ENCODE measurements around the gene USP22. TPM values are rescaled to one million over a fixed set of nuclear protein-coding genes. Genes with fewer than 3 reads are reported as not detected.

USP22 gene
- total RNA-seq, 1 donor from 2014 or later: 235 TPM

- TF ChIP-seq, protein P1, sequence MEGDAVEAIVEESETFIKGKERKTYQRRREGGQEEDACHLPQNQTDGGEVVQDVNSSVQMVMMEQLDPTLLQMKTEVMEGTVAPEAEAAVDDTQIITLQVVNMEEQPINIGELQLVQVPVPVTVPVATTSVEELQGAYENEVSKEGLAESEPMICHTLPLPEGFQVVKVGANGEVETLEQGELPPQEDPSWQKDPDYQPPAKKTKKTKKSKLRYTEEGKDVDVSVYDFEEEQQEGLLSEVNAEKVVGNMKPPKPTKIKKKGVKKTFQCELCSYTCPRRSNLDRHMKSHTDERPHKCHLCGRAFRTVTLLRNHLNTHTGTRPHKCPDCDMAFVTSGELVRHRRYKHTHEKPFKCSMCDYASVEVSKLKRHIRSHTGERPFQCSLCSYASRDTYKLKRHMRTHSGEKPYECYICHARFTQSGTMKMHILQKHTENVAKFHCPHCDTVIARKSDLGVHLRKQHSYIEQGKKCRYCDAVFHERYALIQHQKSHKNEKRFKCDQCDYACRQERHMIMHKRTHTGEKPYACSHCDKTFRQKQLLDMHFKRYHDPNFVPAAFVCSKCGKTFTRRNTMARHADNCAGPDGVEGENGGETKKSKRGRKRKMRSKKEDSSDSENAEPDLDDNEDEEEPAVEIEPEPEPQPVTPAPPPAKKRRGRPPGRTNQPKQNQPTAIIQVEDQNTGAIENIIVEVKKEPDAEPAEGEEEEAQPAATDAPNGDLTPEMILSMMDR (IDR thresholded peaks at IDR 0.05; ENCODE audit: insufficient read depth, low read length, poor library complexity, severe bottlenecking): no peak
- H3K27me3 ChIP-seq (ENCODE audit: control insufficient read depth, insufficient read depth, low read length): no peaks in the 10 kb centered on the region
- no peak overlapping the region for H3K4me3 ChIP-seq (ENCODE audit: low read depth, low read length)
- H3K36me3 ChIP-seq (ENCODE audit: control insufficient read depth, insufficient read depth, low read length): no peaks in the 10 kb centered on the region
- DNase-seq (ENCODE audit: low read depth): no peak
Observed at GRCh38 chr17:20988896-20989295, 53.9 kb downstream of the USP22 start.

DNA sequence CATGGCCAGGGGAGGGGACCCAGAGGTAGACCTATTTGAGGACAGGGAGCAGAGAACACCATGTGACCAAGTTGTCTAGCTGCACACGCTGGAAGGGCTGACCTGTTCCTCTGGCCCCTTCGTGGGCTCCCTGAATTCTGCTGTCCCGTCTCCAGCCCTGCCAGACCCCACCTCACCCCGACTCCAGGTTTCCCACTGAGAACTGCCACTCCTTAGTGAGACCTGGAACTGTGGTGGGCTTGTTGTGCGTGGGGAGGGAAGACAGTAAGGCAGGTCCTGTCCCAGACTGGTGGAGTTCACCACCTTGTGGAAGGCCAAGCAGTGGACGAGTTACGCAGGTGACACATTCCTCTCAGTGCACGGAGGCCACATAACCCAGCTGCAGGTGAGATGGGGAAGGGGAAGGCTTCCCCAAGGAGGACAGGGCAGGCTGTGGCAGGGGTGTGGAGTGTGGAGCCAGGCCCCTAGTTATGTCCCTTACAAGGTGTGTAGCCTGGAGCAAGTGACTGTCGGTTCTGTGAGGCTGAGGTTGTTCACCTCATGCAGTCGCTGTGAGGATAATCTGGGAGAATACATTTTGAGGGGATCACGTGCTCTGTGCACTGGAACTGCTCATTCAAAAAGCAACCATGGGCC lies 54.7 kb downstream of the USP22 start:
- Histone ChIP-seq H3K4me3 (ENCODE audit: low read depth, low read length) (no peak overlapping the region), H3K27me3 (ENCODE audit: control insufficient read depth, insufficient read depth, low read length) (no peaks in the 10 kb centered on the region), H3K36me3 (ENCODE audit: control insufficient read depth, insufficient read depth, low read length) (no peaks in the 10 kb centered on the region)
- DNase-seq (ENCODE audit: low read depth): no peak
- TF ChIP-seq, protein P1 (IDR thresholded peaks at IDR 0.05; ENCODE audit: insufficient read depth, low read length, poor library complexity, severe bottlenecking): no peak

DNA sequence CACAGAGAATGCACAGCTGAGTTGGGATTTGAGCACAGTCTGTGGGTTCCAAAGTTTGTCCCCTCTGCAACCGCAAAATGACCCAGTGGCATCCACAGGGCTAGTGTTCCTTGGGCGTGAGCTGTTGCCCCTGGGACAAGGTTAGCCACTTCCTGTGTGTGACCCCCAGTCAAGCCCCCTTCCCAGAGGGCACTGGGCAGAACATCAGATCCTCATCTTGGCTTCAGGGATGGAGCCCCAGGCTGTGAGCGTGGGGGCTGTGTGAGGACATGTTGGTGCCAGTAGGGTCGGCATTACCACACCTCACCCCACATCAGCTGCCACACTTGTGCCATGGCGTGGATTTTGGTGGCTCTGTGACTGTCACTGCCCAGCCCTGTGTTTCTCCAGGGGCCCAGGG lies 55.3 kb downstream of the USP22 start:
- Histone ChIP-seq H3K36me3 (ENCODE audit: control insufficient read depth, insufficient read depth, low read length) (no peaks in the 10 kb centered on the region), H3K27me3 (ENCODE audit: control insufficient read depth, insufficient read depth, low read length) (no peaks in the 10 kb centered on the region), H3K4me3 (ENCODE audit: low read depth, low read length) (no peak overlapping the region)
- DNase-seq (ENCODE audit: low read depth): no peak
- TF ChIP-seq, protein P1 (IDR thresholded peaks at IDR 0.05; ENCODE audit: insufficient read depth, low read length, poor library complexity, severe bottlenecking): no peak

DNA sequence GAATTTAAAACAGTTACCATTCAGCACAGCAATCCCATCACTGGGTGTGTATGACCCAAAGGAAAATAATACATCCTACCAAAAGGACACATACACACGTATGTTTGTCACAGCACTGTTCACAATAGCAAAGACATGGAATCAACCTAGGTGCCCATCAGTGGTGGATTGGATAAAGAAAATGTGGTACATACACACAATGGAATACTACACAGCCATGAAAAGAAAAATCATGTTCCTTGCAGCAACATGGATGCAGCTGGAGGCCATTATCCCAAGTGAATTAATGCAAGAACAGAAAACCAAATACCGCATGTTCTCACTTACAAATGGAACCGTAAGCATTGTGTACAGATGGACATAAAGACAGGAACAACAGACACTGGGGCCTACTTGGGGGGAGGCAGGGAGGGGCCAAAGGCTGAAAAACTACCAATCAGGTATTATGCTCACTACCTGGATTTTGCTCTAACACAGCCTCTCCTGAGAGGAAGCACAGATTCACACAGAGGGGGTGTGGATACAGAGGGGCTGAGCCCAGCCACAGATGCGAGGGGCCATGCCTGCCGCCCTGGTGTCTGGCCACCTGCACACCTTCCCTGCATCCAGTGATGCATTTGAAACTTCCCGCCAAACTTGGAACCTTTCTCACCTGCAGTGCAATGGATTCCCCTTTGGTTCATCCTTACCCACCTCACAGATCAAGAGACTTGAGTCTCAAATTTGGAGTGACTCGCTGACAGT lies 55.9 kb downstream of the USP22 start:
- H3K4me3 ChIP-seq (ENCODE audit: low read depth, low read length): no peak overlapping the region
- TF ChIP-seq, protein P1 (IDR thresholded peaks at IDR 0.05; ENCODE audit: insufficient read depth, low read length, poor library complexity, severe bottlenecking): no peak
- H3K27me3 ChIP-seq (ENCODE audit: control insufficient read depth, insufficient read depth, low read length): no peaks in the 10 kb centered on the region
- no peaks in the 10 kb centered on the region for H3K36me3 ChIP-seq (ENCODE audit: control insufficient read depth, insufficient read depth, low read length)
- DNase-seq (ENCODE audit: low read depth): no peak

DNA sequence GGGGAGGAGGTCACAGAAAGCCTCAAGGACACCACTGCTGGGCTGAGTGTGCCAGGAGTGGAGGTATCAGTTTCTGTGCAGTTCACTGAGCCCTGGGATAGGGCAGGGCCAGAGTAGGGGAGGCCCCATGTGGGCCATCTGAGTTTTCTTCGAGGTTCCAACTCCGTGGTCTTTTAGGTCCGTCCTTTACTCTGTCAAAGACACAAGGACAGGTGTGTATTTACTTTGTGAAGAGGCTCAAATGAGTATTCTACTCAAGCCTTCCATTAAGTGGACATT lies 59.5 kb downstream of the USP22 start:
- Histone ChIP-seq H3K36me3 (ENCODE audit: control insufficient read depth, insufficient read depth, low read length) (no peaks in the 10 kb centered on the region), H3K27me3 (ENCODE audit: control insufficient read depth, insufficient read depth, low read length) (peaks cover 11% of the 10 kb centered on the region), H3K4me3 (ENCODE audit: low read depth, low read length) (no peak overlapping the region)
- no peak for DNase-seq (ENCODE audit: low read depth)
- TF ChIP-seq, protein P1 (IDR thresholded peaks at IDR 0.05; ENCODE audit: insufficient read depth, low read length, poor library complexity, severe bottlenecking): no peak

Measured in kidney epithelial cell (primary cell).